ENCODE results near the gene WIPF1. TPM values are rescaled to one million over a fixed set of nuclear protein-coding genes. Genes with fewer than 3 reads are reported as not detected.

Gene WIPF1
- total RNA-seq, 1 donor from 2014 or later: 60.1 TPM

- no peak for TF ChIP-seq CTCF (IDR thresholded peaks at IDR 0.05)
- Mint-ChIP-seq H3K36me3 (ENCODE audit: unreplicated experiment) (no peaks in the 10 kb centered on the region), H3K4me1 (ENCODE audit: unreplicated experiment) (no peaks in the 10 kb centered on the region), H3K27me3 (ENCODE audit: unreplicated experiment) (peaks cover 54% of the 10 kb centered on the region), H3K27ac (ENCODE audit: unreplicated experiment) (no peak overlapping the region), H3K9me3 (ENCODE audit: unreplicated experiment) (no peaks in the 10 kb centered on the region), H3K4me3 (ENCODE audit: unreplicated experiment) (no peak overlapping the region)
- DNase-seq (ENCODE audit: extremely low spot score, unreplicated experiment): no peak
Measured at GRCh38 chr2:174518395-174518794, 79.2 kb downstream of the WIPF1 start.

- TF ChIP-seq CTCF (IDR thresholded peaks at IDR 0.05): no peak
- Mint-ChIP-seq H3K27me3 (ENCODE audit: unreplicated experiment) (peaks cover 43% of the 10 kb centered on the region), H3K27ac (ENCODE audit: unreplicated experiment) (no peak overlapping the region), H3K9me3 (ENCODE audit: unreplicated experiment) (peaks cover 14% of the 10 kb centered on the region), H3K36me3 (ENCODE audit: unreplicated experiment) (no peaks in the 10 kb centered on the region), H3K4me3 (ENCODE audit: unreplicated experiment) (no peak overlapping the region), H3K4me1 (ENCODE audit: unreplicated experiment) (no peaks in the 10 kb centered on the region)
- DNase-seq (ENCODE audit: extremely low spot score, unreplicated experiment): no peak
Measured at GRCh38 chr2:174516501-174517378, 80.9 kb downstream of the WIPF1 start.

- Mint-ChIP-seq H3K4me1 (ENCODE audit: unreplicated experiment) (no peaks in the 10 kb centered on the region), H3K9me3 (ENCODE audit: unreplicated experiment) (peaks cover 26% of the 10 kb centered on the region), H3K27ac (ENCODE audit: unreplicated experiment) (no peak overlapping the region), H3K4me3 (ENCODE audit: unreplicated experiment) (no peak overlapping the region), H3K27me3 (ENCODE audit: unreplicated experiment) (peaks cover 18% of the 10 kb centered on the region), H3K36me3 (ENCODE audit: unreplicated experiment) (peaks cover 3% of the 10 kb centered on the region)
- no peak for DNase-seq (ENCODE audit: extremely low spot score, unreplicated experiment)
- no peak for TF ChIP-seq CTCF (IDR thresholded peaks at IDR 0.05)
Measured at GRCh38 chr2:174512345-174512744, 85.3 kb downstream of the WIPF1 start.

GRCh38 chr2:174511580-174512260, 85.9 kb downstream of the WIPF1 start:
- H3K4me1 Mint-ChIP-seq (ENCODE audit: unreplicated experiment): no peaks in the 10 kb centered on the region
- no peak for DNase-seq (ENCODE audit: extremely low spot score, unreplicated experiment)
- H3K9me3 Mint-ChIP-seq (ENCODE audit: unreplicated experiment): peaks cover 26% of the 10 kb centered on the region
- peaks cover 11% of the 10 kb centered on the region for H3K27me3 Mint-ChIP-seq (ENCODE audit: unreplicated experiment)
- no peak overlapping the region for H3K27ac Mint-ChIP-seq (ENCODE audit: unreplicated experiment)
- no peak overlapping the region for H3K4me3 Mint-ChIP-seq (ENCODE audit: unreplicated experiment)
- TF ChIP-seq CTCF (IDR thresholded peaks at IDR 0.05): no peak
- peaks cover 3% of the 10 kb centered on the region for H3K36me3 Mint-ChIP-seq (ENCODE audit: unreplicated experiment)

- H3K9me3 Mint-ChIP-seq (ENCODE audit: unreplicated experiment): peaks cover 26% of the 10 kb centered on the region
- H3K4me3 Mint-ChIP-seq (ENCODE audit: unreplicated experiment): no peak overlapping the region
- no peaks in the 10 kb centered on the region for H3K4me1 Mint-ChIP-seq (ENCODE audit: unreplicated experiment)
- H3K27me3 Mint-ChIP-seq (ENCODE audit: unreplicated experiment): peaks cover 4% of the 10 kb centered on the region
- H3K36me3 Mint-ChIP-seq (ENCODE audit: unreplicated experiment): peaks cover 3% of the 10 kb centered on the region
- no peak for DNase-seq (ENCODE audit: extremely low spot score, unreplicated experiment)
- no peak overlapping the region for H3K27ac Mint-ChIP-seq (ENCODE audit: unreplicated experiment)
- no peak for TF ChIP-seq CTCF (IDR thresholded peaks at IDR 0.05)
Measured at GRCh38 chr2:174510583-174511189, 86.9 kb downstream of the WIPF1 start.

Data from osteocyte (in vitro differentiated cells).